Neuronal stem cell (in vitro differentiated cells): ENCODE data around the gene LRRC27.

Source experiments
- DNase-seq: peaks from one replicate; pipeline ENCODE4 v3.0.0-alpha.2; 2013; ENCODE audit warnings: low spot score
- H2AFZ ChIP-seq: one replicate; pipeline ENCODE4 v1.6.1; 2013; ENCODE audit warnings: mild to moderate bottlenecking, low read length, inconsistent platforms
- H2AK5ac ChIP-seq: 2 replicates; pipeline ENCODE4 v1.6.1; 2013; ENCODE audit warnings: low read depth, mild to moderate bottlenecking, inconsistent platforms, low read length, moderate library complexity, mixed read lengths
- H2BK120ac ChIP-seq: 2 replicates; pipeline ENCODE4 v1.6.1; 2013; ENCODE audit warnings: low read depth, mild to moderate bottlenecking, inconsistent platforms, low read length, moderate library complexity, mixed read lengths
- H2BK12ac ChIP-seq: one replicate; pipeline ENCODE4 v1.6.1; 2013; ENCODE audit warnings: low read length, inconsistent platforms
- H2BK15ac ChIP-seq: 2 replicates; pipeline ENCODE4 v1.6.1; 2013; ENCODE audit warnings: mild to moderate bottlenecking, low read length, inconsistent platforms, mixed read lengths
- H2BK5ac ChIP-seq: one replicate; pipeline ENCODE4 v1.6.1; 2013; ENCODE audit warnings: inconsistent platforms, mild to moderate bottlenecking, low read length, moderate library complexity
- H3K14ac ChIP-seq: one replicate; pipeline ENCODE4 v1.6.1; 2013; ENCODE audit warnings: low read length, inconsistent platforms
- H3K18ac ChIP-seq: 2 replicates; pipeline ENCODE4 v1.6.1; 2013; ENCODE audit warnings: low read length, inconsistent platforms
- H3K23ac ChIP-seq: 2 replicates; pipeline ENCODE4 v1.6.1; 2013; ENCODE audit warnings: low read depth, mild to moderate bottlenecking, mixed read lengths, low read length, inconsistent platforms; ENCODE audit not compliant: poor library complexity
- H3K27ac ChIP-seq: replicated peaks from 3 replicates; pipeline ENCODE4 v1.5.1; 2013; ENCODE audit warnings: low read length, inconsistent platforms
- H3K27me3 ChIP-seq, 3 experiments: 2 replicates each; pipeline ENCODE4 v1.6.1; 2013; ENCODE audit warnings: low read length in 3 of 3, mild to moderate bottlenecking in 2 of 3, inconsistent platforms in 1 of 3, low read depth in 1 of 3, mixed read lengths in 1 of 3, moderate library complexity in 1 of 3; ENCODE audit not compliant: control insufficient read depth in 3 of 3, insufficient read depth in 3 of 3
- H3K36me3 ChIP-seq, 2 donors: replicated peaks in 1 of 2; 2 replicates each; pipeline ENCODE4 v1.6.1; 2013; ENCODE audit warnings: low read length in 2 of 2; ENCODE audit not compliant: control insufficient read depth in 2 of 2, insufficient read depth in 2 of 2
- H3K4ac ChIP-seq: 2 replicates; pipeline ENCODE4 v1.6.1; 2013; ENCODE audit warnings: inconsistent platforms, mild to moderate bottlenecking, low read length, moderate library complexity
- H3K4me1 ChIP-seq, 2 donors: 1 replicate in 1 of 2; 2 replicates in 1 of 2; pipeline ENCODE4 v1.6.1; 2013; ENCODE audit warnings: low read length in 2 of 2, low read depth in 1 of 2; ENCODE audit not compliant: control insufficient read depth in 2 of 2, insufficient read depth in 1 of 2
- H3K4me2 ChIP-seq: one replicate; pipeline ENCODE4 v1.6.1; 2013; ENCODE audit warnings: mild to moderate bottlenecking, low read length, inconsistent platforms; ENCODE audit not compliant: insufficient read depth, poor library complexity, severe bottlenecking
- H3K4me3 ChIP-seq, 2 donors: 2 replicates each; pipeline ENCODE4 v1.5.1; 2013; ENCODE audit warnings: low read length in 2 of 2, mild to moderate bottlenecking in 2 of 2, inconsistent platforms in 1 of 2, moderate library complexity in 1 of 2
- H3K79me1 ChIP-seq: one replicate; pipeline ENCODE4 v1.6.1; 2013; ENCODE audit warnings: low read depth, mild to moderate bottlenecking, inconsistent platforms, low read length, moderate library complexity
- H3K9ac ChIP-seq: one replicate; pipeline ENCODE4 v1.6.1; 2013; ENCODE audit warnings: mild to moderate bottlenecking, low read depth, low read length, inconsistent platforms; ENCODE audit not compliant: poor library complexity
- H3K9me3 ChIP-seq, 2 donors: replicated peaks in 1 of 2; 2 replicates each; pipeline versions ENCODE3 to v1.6.1; 2013; ENCODE audit warnings: low read length in 2 of 2, mild to moderate bottlenecking in 2 of 2, inconsistent platforms in 1 of 2, low read depth in 1 of 2, mixed read lengths in 1 of 2, moderate library complexity in 1 of 2; ENCODE audit not compliant: control insufficient read depth in 2 of 2, insufficient read depth in 1 of 2
- H4K8ac ChIP-seq: one replicate; pipeline ENCODE4 v1.6.1; 2013; ENCODE audit warnings: low read depth, mild to moderate bottlenecking, inconsistent platforms, low read length, moderate library complexity
- H4K91ac ChIP-seq: one replicate; pipeline ENCODE4 v1.6.1; 2013; ENCODE audit warnings: low read length, low read depth, mild to moderate bottlenecking, inconsistent platforms; ENCODE audit not compliant: poor library complexity
- WGBS, 2 donors: extraction: QIAGEN DNeasy Blood & Tissue Kit; methylation state at CpG; one replicate each; pipeline ENCODE4 v1.1.7; 2013; ENCODE audit warnings: missing lambda C conversion rate in 2 of 2, mixed read lengths in 1 of 2; ENCODE audit not compliant: insufficient read length in 2 of 2, insufficient replicate concordance in 1 of 2; ENCODE audit errors: extremely low coverage in 2 of 2; 5-methylcytosine and 5-hydroxymethylcytosine counted together

Gene LRRC27

GRCh38 chr10:132332433-132332754 is 401 bp downstream of the LRRC27 start:
- no peaks in the 10 kb centered on the region for H3K27me3 ChIP-seq
- H4K91ac ChIP-seq: peak overlapping the region; percentile 96
- peaks cover 5% of the 10 kb centered on the region for H3K79me1 ChIP-seq
- H3K9ac ChIP-seq: peak overlapping the region; percentile 92
- H3K9me3 ChIP-seq: peaks cover 2 to 21% of the 10 kb centered on the region in 2 donors
- H3K14ac ChIP-seq: peak overlapping the region; percentile 76
- DNase-seq: no peak
- WGBS, 2 donors: no CpG with 5 or more reads among the region's 16 CpGs
- H2AK5ac ChIP-seq: peak overlapping the region; percentile 88
- peak overlapping the region; percentile 71 to 77 for H3K4me3 ChIP-seq
- H3K36me3 ChIP-seq: peaks cover 5 to 28% of the 10 kb centered on the region in 2 donors
- peak overlapping the region; percentile 69 for H3K27ac ChIP-seq
- H3K4ac ChIP-seq: peak overlapping the region; percentile 69
- peak overlapping the region; percentile 26 for H2BK5ac ChIP-seq
- H3K18ac ChIP-seq: peak overlapping the region; percentile 99
- peaks cover 25 to 27% of the 10 kb centered on the region in 2 donors for H3K4me1 ChIP-seq
- H4K8ac ChIP-seq: no peak overlapping the region
- H2BK12ac ChIP-seq: peak overlapping the region; percentile 78
- H2AFZ ChIP-seq: peak overlapping the region; percentile 96
- H3K4me2 ChIP-seq: peak overlapping the region; percentile 74
- H2BK120ac ChIP-seq: no peak overlapping the region
- peak overlapping the region; percentile 94 for H3K23ac ChIP-seq
- peak overlapping the region; percentile 86 for H2BK15ac ChIP-seq

GRCh38 chr10:132333386-132333785 is 1.4 kb downstream of the LRRC27 start:
- Histone ChIP-seq H2AK5ac (no peak overlapping the region), H2BK120ac (no peak overlapping the region), H2BK5ac (no peak overlapping the region), H4K8ac (no peak overlapping the region), H3K27ac (no peak overlapping the region), H3K4ac (no peak overlapping the region), H4K91ac (no peak overlapping the region), H3K9me3 (peaks cover 2 to 14% of the 10 kb centered on the region in 2 donors), H3K18ac (no peak overlapping the region), H2AFZ (no peak overlapping the region), H3K23ac (no peak overlapping the region), H3K14ac (no peak overlapping the region), H3K4me2 (no peak overlapping the region), H2BK15ac (no peak overlapping the region), H3K27me3 (no peaks in the 10 kb centered on the region), H3K4me3 (no peak overlapping the region), H2BK12ac (no peak overlapping the region), H3K4me1 (peaks cover 25 to 31% of the 10 kb centered on the region in 2 donors), H3K9ac (no peak overlapping the region), H3K36me3 (peaks cover 5 to 22% of the 10 kb centered on the region in 2 donors), H3K79me1 (peaks cover 5% of the 10 kb centered on the region)
- DNase-seq: no peak
- no CpG with 5 or more reads among the region's 7 CpGs for WGBS, 2 donors

GRCh38 chr10:132334631-132335188 is 2.7 kb downstream of the LRRC27 start:
- Histone ChIP-seq H3K23ac (no peak overlapping the region), H3K4ac (no peak overlapping the region), H3K9me3 (peaks cover 2 to 9% of the 10 kb centered on the region in 2 donors), H2BK12ac (no peak overlapping the region), H3K27me3 (no peaks in the 10 kb centered on the region), H4K8ac (no peak overlapping the region), H4K91ac (no peak overlapping the region), H2BK5ac (no peak overlapping the region), H3K36me3 (peaks cover 3 to 21% of the 10 kb centered on the region in 2 donors), H3K4me2 (no peak overlapping the region), H3K4me3 (no peak overlapping the region), H2AFZ (no peak overlapping the region), H3K18ac (no peak overlapping the region), H2AK5ac (no peak overlapping the region), H3K4me1 (peaks cover 22 to 28% of the 10 kb centered on the region in 2 donors), H3K14ac (no peak overlapping the region), H3K27ac (no peak overlapping the region), H3K9ac (no peak overlapping the region), H2BK15ac (no peak overlapping the region), H3K79me1 (peaks cover 2% of the 10 kb centered on the region), H2BK120ac (no peak overlapping the region)
- no peak for DNase-seq
- WGBS, 2 donors: no CpG with 5 or more reads among the region's 4 CpGs

GRCh38 chr10:132335189-132336063 is 3.4 kb downstream of the LRRC27 start:
- peaks cover 3 to 25% of the 10 kb centered on the region in 2 donors for H3K36me3 ChIP-seq
- no peak overlapping the region for H3K4me2 ChIP-seq
- H3K4me1 ChIP-seq: peaks cover 17 to 22% of the 10 kb centered on the region in 2 donors
- no peak overlapping the region for H4K91ac ChIP-seq
- peaks cover 1 to 2% of the 10 kb centered on the region in 2 donors for H3K9me3 ChIP-seq
- no peak overlapping the region for H3K4me3 ChIP-seq
- no peak overlapping the region for H3K14ac ChIP-seq
- no CpG with 5 or more reads among the region's 14 CpGs for WGBS, 2 donors
- no peak overlapping the region for H2BK15ac ChIP-seq
- H3K23ac ChIP-seq: no peak overlapping the region
- no peak overlapping the region for H3K9ac ChIP-seq
- H2AK5ac ChIP-seq: no peak overlapping the region
- H3K18ac ChIP-seq: no peak overlapping the region
- H3K27ac ChIP-seq: no peak overlapping the region
- no peak overlapping the region for H2BK5ac ChIP-seq
- no peak for DNase-seq
- no peak overlapping the region for H3K4ac ChIP-seq
- H2BK12ac ChIP-seq: no peak overlapping the region
- no peaks in the 10 kb centered on the region for H3K27me3 ChIP-seq
- no peaks in the 10 kb centered on the region for H3K79me1 ChIP-seq
- no peak overlapping the region for H2BK120ac ChIP-seq
- no peak overlapping the region for H2AFZ ChIP-seq
- peak overlapping the region; percentile 8 for H4K8ac ChIP-seq
